C1 segment of cervical spinal cord (tissue), 14 donors: ENCODE measurements around the gene ILF3.

Source experiments
- DNase-seq, 14 donors: peaks; one replicate each; lab custom pipeline; 2025; lab: John Stamatoyannopoulos, UW

The ILF3 gene

DNA sequence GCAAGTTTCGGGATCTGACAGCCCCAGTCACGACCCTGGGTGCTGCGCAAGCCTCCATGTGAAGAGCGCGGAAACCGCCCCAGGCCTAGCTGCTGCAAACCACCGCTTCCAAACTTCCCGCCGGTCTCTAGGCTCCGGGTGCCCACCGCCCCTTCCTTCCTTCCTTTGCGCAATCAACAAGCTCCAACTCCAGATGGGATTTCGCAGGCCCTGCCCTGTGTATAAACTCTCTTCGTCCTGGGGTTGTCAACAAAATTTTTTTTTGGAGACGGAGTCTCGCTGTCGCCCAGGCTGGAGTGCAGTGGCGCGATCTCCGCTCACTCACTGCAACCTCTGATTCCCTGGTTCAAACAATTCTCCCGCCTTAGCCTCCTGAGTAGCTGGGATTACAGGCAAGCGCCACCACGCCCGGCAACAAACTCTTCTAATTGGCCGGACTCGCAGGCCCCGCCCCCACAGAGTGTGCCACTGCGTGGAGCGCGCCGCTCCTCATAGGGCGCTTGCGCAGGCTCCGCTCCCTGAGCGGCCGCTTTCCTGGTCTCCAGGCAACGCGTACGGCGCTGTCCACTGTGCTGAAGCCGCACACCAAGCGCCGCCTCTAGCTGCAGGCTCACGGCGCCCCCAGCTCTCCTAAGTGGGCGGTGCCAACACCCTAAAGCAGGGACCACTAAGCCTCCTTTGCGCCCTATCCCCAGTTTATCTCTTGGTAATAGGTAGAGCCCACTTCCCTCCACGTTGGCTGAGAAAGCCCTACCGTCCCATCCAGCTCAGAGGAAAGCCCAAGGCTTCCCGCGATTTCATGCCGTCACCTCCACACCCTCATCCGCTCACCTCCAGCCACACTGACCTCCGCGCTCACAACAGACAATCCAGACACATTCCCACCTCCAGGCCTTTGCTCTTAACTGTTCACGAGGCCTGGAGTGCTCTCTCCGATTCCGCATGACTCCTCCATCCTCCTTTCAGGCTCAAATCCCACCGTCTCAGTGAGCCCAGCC, 41.6 kb downstream of the ILF3 start:
- DNase-seq: peak; percentile 33 to 89 (median 74)

GRCh38 chr19:10699650-10700335, 45.6 kb downstream of the ILF3 start:
- peak in 2 of 14 donors; percentile 10 to 11 for DNase-seq

GRCh38 chr19:10701955-10702525, 47.9 kb downstream of the ILF3 start:
- peak in 2 of 14 donors; percentile 18 to 38 for DNase-seq

- no peak for DNase-seq
These were observed 52.8 kb downstream of the ILF3 start for GRCh38 chr19:10706990-10707389.

DNA sequence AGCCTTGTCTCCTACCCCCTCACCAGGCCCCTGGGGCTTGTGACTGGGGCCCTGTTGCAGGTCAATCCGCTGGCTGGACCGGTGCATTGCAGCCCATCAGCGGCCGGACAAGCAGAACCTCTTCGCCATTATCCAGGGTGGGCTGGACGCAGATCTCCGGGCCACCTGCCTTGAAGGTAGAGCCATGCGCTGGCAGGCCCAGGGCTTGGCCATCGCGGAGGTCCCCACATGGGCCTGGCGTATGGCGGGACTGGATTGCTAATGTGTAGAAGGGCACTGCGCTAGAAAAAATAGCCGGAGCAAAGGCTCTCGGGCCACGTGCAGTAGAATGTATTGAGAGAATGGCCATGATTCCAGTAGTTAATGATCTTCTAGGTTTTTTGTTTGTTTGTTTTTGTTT, 53.3 kb downstream of the ILF3 start:
- no peak for DNase-seq

DNA sequence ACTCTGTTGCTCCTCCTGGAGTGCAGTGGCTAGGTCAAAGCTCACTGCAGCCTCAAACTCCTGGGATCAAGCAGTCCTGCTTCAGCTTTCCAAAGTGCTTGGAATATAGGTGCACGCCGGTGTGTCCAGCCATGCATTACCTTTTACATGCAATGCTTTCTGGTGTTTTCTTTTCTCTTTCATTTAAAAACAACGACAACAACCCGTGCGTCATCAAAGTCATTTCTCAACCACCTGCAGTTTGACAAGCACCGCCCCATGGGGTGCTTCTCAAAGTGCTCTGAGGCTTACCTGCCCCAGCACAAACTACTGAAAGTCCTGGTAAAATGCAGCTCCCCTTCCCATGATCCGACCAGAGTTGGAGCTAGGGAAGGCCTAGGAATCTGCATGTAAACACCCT, 54.1 kb downstream of the ILF3 start:
- no peak for DNase-seq

DNA sequence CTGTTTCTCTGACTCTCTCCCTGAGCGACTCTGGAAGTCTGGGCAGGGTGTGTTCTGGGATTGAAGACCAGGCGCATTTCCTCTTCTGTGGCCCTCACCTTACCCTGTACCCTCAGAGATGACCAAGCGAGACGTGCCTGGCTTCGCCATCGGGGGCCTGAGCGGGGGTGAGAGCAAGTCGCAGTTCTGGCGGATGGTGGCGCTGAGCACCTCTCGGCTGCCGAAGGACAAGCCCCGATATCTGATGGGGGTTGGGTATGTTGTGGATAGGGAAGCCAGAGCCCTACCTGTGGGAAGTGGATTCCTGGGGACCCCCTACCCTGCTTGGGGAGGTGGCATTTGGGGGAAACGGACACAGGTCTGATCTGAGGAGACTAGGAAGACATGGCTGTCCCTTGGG, 57.9 kb downstream of the ILF3 start:
- DNase-seq: no peak

GRCh38 chr19:10712754-10713153, 58.6 kb downstream of the ILF3 start:
- no peak for DNase-seq

- DNase-seq: no peak
These were observed 59.2 kb downstream of the ILF3 start for GRCh38 chr19:10713317-10713716.

- DNase-seq: no peak
These were observed 62.9 kb downstream of the ILF3 start for GRCh38 chr19:10717054-10717355.

- peak; percentile 88 to 100 (median 99) for DNase-seq
These were observed 63.4 kb downstream of the ILF3 start, which contains the start of gene DNM2 for GRCh38 chr19:10717356-10718204. Gene DNM2 (plus strand): TSS chr19:10718079. CDS start chr19:10718243, 164 bp downstream.

DNA sequence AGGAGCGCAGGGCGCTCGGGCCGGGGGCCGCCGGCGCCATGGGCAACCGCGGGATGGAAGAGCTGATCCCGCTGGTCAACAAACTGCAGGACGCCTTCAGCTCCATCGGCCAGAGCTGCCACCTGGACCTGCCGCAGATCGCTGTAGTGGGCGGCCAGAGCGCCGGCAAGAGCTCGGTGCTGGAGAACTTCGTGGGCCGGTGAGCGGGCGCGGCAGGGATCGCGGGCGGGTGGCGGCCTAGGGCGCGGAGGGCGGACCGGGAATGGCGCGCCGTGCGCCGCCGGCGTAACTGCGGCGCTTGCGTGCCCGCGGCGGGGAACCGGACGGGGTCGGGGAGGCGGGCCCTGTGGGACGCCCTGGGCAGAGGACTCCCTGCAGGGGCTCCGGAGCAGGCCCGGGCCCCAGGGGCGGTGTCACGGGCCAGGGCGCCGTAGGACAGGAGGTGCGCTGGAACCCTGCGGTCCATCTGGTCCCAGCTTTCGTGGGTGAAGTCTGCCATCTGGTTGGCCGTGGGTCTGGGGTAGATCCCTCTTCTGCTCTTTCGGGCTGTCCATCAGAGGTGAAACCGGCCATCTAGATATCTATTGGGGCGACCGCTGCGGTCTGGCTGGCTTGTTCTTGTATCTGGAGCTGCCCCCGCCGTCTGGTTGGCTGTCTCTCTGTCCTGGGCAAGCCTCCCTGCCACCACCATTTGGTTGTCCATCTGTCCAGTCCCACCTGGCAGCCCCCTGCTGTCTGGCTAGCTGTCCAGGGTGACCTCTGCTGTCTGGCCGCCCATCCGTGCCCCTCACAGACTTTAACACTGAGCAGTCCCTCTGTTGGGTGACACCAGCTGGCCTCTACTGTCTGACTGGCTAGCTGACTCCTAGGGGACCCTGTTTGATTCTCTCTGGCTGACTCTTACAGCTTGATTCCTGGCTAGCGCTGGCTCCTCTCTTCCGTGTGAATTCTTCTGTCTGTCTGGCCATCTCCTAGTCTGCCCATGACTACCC, 64.4 kb downstream of the ILF3 start:
- DNase-seq: peak in 9 of 14 donors; percentile 13 to 82 (median 47)

GRCh38 chr19:10719466-10719961, 65.4 kb downstream of the ILF3 start:
- peak in 2 of 14 donors; percentile 22 to 31 for DNase-seq

GRCh38 chr19:10720607-10721125, 66.5 kb downstream of the ILF3 start:
- no peak for DNase-seq

DNA sequence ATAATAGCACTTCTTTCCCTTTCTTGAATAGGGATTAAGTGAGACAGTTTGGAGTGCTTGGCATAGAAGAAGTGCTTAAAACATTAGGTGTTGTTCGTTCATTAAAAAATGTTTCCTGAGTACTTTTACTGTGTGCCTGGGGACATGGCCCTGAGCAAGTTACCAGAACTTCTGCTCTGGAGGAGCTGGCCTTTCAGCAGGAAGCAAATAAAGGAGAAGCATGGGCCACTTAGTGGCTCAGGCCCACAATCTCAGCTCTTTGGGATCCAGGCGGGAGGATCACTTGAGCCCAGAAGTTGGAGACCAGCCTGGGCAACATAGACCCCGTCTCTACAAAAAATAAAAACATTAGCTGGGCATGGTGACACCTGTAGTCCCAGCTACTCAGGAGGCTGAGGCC, 69.4 kb downstream of the ILF3 start:
- DNase-seq: no peak

DNA sequence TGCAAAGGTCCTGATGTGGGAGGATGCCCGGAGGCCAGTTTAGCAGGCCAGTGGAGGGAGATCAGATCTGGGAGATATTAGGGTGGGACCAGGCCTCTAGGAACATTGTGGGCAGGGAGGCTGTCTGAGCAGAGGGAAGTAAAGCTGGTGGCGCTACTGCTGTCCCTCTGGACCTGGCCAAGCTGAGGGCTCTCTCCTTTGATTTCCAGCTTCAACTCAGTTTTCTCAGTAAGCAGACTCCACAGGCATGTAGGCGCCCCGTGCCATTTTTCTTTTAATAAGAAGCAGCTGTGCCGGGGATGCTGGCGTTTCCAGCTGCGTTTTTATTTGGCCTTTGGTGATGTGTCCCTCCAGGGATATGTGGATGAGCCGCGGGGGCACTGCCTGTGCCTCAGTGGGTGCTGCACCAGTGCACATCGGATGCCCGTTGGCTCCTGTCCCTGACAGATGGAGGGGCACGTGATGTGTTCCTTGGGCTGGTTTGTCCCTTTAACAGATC, 70.5 kb downstream of the ILF3 start:
- DNase-seq: peak in 3 of 14 donors; percentile 4 to 29 (median 9)

DNA sequence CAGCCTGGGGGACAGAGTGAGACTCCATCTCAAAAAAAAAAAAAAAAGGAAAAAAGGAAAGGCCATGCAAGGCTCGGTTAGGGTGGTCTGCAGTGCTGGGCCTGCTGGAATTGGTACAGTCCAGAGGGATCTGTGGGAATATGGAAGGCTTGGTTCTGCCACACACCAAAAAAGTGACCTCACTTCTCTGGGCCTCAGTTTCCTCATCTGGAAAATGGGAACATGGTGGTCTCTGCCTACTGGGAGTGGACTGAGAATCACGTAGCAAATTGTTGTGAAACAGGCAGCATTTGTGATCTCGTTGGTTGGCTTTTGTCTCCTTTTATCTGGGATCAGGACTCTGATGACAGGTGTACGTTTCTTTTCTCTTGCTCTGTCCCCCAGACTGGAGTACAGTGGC, 71.3 kb downstream of the ILF3 start:
- DNase-seq: no peak

GRCh38 chr19:10726268-10726667, 72.1 kb downstream of the ILF3 start:
- DNase-seq: no peak

GRCh38 chr19:10727685-10728201, 73.6 kb downstream of the ILF3 start:
- peak in 1 of 14 donors; percentile 29 for DNase-seq
